Ovary (tissue), 3 donors: ENCODE measurements around the gene PYM1.

ENCODE experiments used
- POLR2A ChIP-seq: fragments of 450-650 bp; IDR thresholded peaks from one replicate; pipeline ENCODE4 v1.6.1; 2017; ENCODE audit warnings: antibody characterized with exemption, mild to moderate bottlenecking, moderate library complexity
- TF ChIP-seq, protein P1 (sequence below), 3 donors: fragments of 450-650 bp in 2 of 3; fragments of 200-600 bp in 1 of 3; IDR thresholded peaks; one replicate each; pipeline versions ENCODE4 v1.5.1 to v1.8.0; 2016 to 2022; ENCODE audit warnings: antibody characterized with exemption in 3 of 3, mild to moderate bottlenecking in 1 of 3
- donor health status: DM: no; HTN: no; CAD: no.

- TF ChIP-seq POLR2A: no peak
- TF ChIP-seq, protein P1, sequence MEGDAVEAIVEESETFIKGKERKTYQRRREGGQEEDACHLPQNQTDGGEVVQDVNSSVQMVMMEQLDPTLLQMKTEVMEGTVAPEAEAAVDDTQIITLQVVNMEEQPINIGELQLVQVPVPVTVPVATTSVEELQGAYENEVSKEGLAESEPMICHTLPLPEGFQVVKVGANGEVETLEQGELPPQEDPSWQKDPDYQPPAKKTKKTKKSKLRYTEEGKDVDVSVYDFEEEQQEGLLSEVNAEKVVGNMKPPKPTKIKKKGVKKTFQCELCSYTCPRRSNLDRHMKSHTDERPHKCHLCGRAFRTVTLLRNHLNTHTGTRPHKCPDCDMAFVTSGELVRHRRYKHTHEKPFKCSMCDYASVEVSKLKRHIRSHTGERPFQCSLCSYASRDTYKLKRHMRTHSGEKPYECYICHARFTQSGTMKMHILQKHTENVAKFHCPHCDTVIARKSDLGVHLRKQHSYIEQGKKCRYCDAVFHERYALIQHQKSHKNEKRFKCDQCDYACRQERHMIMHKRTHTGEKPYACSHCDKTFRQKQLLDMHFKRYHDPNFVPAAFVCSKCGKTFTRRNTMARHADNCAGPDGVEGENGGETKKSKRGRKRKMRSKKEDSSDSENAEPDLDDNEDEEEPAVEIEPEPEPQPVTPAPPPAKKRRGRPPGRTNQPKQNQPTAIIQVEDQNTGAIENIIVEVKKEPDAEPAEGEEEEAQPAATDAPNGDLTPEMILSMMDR (IDR thresholded peaks at IDR 0.05): no peak
Measured at GRCh38 chr12:55893723-55894122, 34.0 kb downstream of the PYM1 start.
